Body of pancreas (tissue), 4 donors: ENCODE results near the gene PDXP.

Experiments
- CTCF ChIP-seq, 7 experiments: fragments of 450-650 bp in 4 of 7; fragments of 200-600 bp in 3 of 7; sonication (generic) in 3 of 7; IDR thresholded peaks; one replicate each; pipeline ENCODE4 v1.5.1; 2016 to 2019; ENCODE audit warnings: antibody characterized with exemption in 7 of 7
- POLR2A ChIP-seq, 3 donors: fragments of 450-650 bp; IDR thresholded peaks; one replicate each; pipeline ENCODE4 v1.6.1; 2016; ENCODE audit warnings: antibody characterized with exemption in 3 of 3, mild to moderate bottlenecking in 2 of 3

- TF ChIP-seq POLR2A (IDR thresholded peaks at IDR 0.05) (no peak), CTCF (IDR thresholded peaks at IDR 0.05) (no peak)
Measured at GRCh38 chr22:37704645-37705044, 46.1 kb downstream of the PDXP start.
